ENCODE data around the gene ALG6.
"Not testable (repeated sequence)": the region's sequence is repeated elsewhere in the genome, so short reads cannot be mapped to it uniquely, and the experiment has no call there.

ALG6 gene

GRCh38 chr1:63328781-63329180 is 38.6 kb upstream of the ALG6 start:
- no peak for DNase-seq

DNA sequence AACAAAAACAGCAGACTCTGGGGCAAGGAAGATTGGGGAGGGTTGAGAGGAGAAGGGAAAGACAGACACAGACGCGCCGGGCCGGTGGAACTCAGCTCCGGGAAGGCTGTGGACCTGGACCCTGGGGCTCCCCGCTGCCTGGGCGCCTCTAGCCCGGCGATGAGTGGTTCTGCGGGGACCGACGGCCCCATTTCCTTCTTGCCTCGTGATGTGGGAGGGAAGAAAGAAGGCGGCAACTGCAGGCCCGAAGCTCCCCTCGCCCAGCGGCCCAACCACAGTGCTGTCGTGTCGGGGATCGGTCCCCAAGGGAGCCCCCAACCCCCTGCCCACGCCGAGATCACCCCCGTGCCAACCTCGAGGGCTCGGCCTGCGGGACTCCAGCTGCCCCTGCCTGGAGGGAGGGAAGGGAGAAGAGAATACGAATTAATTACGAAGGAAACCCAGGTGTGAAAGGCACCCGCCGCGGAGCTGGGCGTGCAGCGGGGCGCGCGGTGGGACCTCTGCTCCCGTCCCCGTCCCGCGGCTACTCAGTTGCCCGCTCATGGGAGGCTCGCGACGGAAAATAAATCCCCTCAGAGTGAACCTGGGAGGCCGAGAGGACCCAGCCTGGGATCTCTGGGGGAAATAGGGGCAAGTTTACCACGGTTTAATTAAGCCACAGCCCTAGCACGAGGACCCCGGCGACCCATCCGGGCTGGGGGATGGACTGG is 37.7 kb upstream of the ALG6 start:
- DNase-seq = no peak

DNA sequence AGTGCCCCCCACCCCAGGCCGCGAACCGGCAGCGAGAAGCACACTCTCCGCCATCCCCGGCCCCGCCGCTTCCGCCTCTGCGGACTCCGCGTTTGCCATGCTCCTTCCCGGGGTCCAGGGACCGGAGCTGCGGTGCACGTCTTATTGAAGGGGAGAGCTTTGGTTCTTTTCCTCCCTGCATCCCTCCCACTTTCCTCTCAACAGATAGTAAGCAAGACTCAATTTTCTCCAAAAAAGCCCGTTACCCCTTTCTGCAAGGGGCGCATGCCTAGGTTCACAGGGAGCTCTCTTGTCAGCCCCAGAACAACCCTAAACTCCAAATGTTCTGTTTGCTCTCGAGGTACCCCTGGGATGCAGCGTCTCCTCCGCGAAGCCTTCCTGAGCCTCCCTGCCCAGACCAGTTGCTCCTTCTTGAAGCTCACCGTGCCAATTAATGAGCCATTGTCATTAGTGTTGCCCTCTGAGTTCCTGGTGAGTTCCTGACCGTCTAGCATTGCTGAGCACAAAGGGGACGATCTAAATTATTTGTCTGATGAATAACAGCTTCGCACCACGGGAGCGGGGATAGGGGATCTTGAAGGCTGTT is 37.0 kb upstream of the ALG6 start:
- DNase-seq = no peak

DNA sequence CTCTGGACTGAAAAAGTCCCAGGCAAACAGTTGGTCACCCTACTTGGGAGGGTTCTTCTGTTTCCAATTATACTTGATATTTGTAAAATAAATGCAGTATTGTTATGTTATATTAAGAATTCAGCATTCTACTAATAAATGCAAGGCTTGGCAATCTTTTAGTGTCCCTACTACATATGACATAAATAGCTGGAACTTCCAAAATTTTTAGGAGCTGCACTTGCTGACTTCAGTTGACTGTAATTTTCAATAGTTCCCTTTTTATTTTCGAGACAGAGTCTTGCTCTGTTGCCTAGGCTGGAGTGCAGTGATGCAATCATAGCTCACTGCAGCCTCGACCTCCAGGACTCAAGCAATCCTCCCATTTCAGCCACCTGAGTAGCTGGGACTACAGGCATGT is 25.0 kb upstream of the ALG6 start:
- no peak for DNase-seq

DNA sequence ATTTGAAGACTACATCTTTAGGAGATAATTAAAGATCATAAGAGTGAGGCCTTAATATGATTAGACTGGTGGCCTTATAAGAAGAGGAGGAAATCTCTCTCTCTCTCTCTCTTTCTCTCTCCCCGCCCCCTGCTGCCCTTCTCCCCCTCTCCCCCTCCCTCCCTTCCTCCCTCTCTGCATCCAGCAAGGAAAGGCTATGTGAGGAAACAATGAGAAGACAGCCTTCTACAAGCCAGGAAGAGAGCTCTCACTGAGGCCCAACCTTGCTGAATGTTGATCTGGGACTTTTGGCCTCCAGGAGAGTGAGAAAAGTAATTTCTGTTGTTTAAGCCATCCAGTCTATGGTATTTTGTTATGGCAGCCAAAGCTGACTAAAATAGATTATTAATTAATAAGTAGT is 23.5 kb upstream of the ALG6 start:
- no peak for DNase-seq

- DNase-seq = no peak
These were observed 17.1 kb upstream of the ALG6 start for GRCh38 chr1:63350320-63350719.

DNA sequence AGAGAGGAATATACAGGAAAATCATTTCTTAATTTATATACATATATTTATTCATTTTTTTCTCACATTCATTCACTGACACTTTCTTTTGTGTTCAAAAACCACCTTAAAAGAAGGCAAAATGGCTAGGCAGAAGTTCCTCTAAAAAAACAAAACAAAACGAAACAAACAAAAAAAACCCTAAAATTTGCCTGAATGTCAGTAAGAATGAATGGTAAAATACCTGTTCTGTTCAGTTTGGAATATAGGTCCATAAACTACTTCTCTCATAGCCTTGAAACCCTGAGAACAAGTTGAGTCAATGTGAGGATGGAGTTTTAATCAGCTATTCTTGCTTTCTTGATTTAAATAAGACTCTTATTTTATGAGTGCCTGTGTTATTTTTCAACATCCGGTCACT is 14.7 kb upstream of the ALG6 start:
- no peak for DNase-seq

DNA sequence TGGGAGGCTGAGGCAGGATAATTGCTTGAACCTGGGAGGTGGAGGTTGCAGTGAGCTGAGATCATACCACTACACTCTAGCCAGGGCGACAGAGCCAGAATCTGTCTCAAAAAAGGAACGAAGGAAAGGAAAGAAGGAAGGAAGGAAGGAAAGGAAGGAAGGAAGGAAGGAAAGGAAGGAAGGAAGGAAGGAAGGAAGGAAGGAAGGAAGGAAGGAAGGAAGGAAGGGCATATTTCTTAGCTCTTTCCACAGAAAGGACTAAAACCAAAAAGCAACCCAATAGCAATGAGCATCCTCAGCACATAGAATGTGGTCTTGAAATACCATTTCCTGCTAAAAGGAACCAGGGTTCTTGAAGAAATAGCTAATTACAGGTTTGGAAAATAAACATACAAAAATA is 11.2 kb upstream of the ALG6 start:
- not testable (repeated sequence) for DNase-seq

DNA sequence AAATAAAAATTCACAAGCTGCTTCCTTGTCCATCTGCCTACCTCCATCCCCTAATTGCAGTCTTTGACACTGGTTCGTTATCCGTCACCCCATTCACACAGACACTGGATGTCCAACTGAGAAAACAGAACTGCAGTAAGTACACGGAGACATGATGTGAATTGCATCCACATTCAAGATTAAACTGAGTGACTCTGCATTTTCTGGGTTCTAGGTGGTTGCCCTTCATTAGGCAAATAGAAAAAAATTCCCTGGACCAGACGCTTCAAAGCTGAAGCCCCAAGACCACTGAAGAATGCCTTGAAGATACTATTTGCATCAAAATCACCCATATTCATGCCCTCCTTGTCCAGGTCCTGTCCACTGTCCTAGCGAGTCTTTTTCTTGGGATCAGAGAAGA is 7.9 kb upstream of the ALG6 start:
- no peak for DNase-seq

DNA sequence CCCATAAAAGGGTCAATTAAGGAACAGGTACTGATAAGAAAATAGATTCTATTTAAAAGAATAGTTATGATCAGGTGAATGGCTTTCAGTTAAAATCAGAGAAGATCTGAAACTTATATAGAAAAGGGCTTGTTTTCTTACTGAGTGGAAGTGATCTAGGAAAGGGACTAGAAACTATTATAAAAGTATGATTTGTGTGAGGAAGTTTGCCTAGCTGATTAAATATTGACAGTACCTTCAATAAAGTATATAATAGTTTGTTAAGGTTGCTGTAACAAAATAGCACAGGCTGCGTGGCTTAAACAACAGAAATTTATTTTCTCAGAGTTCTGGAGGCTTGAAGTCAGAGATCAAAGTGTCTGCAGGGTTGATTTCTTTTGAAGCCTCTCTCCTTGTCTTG is 5.4 kb upstream of the ALG6 start:
- DNase-seq = no peak

- DNase-seq = no peak
These were observed 4.8 kb upstream of the ALG6 start for GRCh38 chr1:63362578-63362977.

DNA sequence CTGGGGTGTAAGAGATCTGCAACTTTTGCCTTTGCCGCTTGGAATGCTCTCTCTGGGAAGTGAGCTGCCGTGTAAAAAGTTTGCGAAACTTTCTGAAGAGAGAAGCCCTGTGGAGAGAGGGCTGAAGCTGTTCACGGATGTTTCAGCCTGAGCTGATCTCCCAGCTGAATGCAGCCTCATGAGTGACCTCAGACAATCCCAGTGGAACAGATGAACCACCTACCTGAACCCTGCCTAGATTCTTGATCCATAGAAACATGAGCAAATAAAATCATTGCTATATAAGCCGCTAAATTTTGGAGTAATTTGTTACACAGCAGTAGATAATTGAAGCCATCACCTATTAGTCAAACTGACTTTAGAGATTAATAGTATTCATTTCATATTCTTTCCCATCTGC is 4.4 kb upstream of the ALG6 start:
- DNase-seq = no peak

- DNase-seq = no peak
These were observed 566 bp upstream of the ALG6 start for GRCh38 chr1:63366908-63367214.

GRCh38 chr1:63368131-63368530 is 704 bp downstream of the ALG6 start:
- peak; percentile 26 for DNase-seq

GRCh38 chr1:63379583-63379982 is 12.2 kb downstream of the ALG6 start:
- DNase-seq = no peak

- no peak for DNase-seq
These were observed 14.3 kb downstream of the ALG6 start for GRCh38 chr1:63381741-63382140.

DNA sequence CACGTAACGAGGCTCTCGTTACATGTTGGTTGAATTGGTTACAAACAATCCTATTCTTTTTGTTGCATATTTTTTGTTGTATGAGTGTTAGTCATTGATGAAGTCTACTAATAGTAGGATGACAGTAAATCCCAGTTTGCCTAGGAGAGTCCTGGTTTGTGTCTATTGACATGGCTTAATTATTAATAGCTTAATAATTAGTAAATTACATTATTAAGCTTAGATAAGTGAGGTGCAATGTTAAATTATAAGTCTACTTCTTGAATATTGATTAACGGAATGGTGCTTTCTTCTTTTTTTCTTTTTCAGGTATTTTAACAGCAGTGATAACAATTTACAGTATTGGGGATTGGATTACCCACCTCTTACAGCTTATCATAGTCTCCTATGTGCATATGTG is 34.5 kb downstream of the ALG6 start:
- DNase-seq = no peak

- no peak for DNase-seq
These were observed 36.0 kb downstream of the ALG6 start for GRCh38 chr1:63403386-63403785.

- no peak for DNase-seq
These were observed 37.6 kb downstream of the ALG6 start for GRCh38 chr1:63405021-63405420.

DNA sequence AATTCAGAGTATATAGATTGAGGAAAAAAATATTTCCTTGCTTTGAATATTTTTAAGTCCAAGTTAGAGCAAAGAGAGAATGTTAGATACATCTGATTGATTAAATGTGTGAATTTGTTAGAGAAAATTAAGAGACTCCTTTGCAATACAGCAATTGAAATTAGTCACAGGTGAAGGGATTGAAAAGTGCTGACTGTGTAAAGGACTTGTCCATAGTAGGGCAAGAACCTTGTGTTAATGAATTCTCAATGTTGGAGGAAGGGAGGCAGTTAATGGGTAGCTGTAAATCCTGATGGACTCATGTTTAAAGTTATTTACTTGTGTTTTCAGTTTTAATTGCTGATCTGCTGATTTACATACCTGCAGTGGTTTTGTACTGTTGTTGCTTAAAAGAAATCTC is 38.6 kb downstream of the ALG6 start:
- no peak for DNase-seq

GRCh38 chr1:63407002-63407401 is 39.6 kb downstream of the ALG6 start:
- DNase-seq = no peak

- no peak for DNase-seq
These were observed 40.9 kb downstream of the ALG6 start for GRCh38 chr1:63408331-63408730.

GRCh38 chr1:63411066-63411465 is 43.6 kb downstream of the ALG6 start:
- no peak for DNase-seq

- no peak for DNase-seq
These were observed 46.0 kb downstream of the ALG6 start for GRCh38 chr1:63413394-63413793.

GRCh38 chr1:63414691-63415365 is 47.4 kb downstream of the ALG6 start:
- no peak for DNase-seq
